Endothelial cell of umbilical vein (primary cell): ENCODE data around the gene OXNAD1. TPM values are rescaled to one million over a fixed set of nuclear protein-coding genes. Genes with fewer than 3 reads are reported as not detected.

Experiments
- BruUV-seq: library from RNA; stranded (reverse); fragments of 400-500 nt; replicated peaks from 2 replicates; lab custom pipeline; 2021; lab: Mats Ljungman, UMichigan
- CTCF ChIA-PET: fragments of 300-600, 350-600 bp; sonication (Branson Sonifier 250); formaldehyde crosslinking; loops from one replicate; lab custom pipeline; 2021; ENCODE audit warnings: antibody characterized with exemption, inconsistent platforms; lab: Charles Lee
- POLR2A ChIA-PET: fragments of 300-600, 350-600 bp; sonication (Branson Sonifier 250); formaldehyde crosslinking; loops from one replicate; lab custom pipeline; 2021; ENCODE audit warnings: antibody characterized with exemption, inconsistent platforms; lab: Charles Lee
- DNase-seq: peaks from one replicate; pipeline ENCODE4 v3.0.0-alpha.2; 2011; ENCODE audit warnings: low read depth, low spot score
- FAIRE-seq: peaks from 2 replicates; lab custom pipeline; 2011; peaks lifted over from hg19 to GRCh38; lab: Jason Lieb, UNC
- H2AFZ ChIP-seq: 2 replicates; pipeline ENCODE4 v1.6.0; 2012; ENCODE audit warnings: low read depth, low read length, control low read depth, inconsistent platforms
- H3K27ac ChIP-seq: 2 replicates; pipeline ENCODE4 v1.5.1; 2011; ENCODE audit warnings: low read depth, mild to moderate bottlenecking, control low read depth, low read length, moderate library complexity; ENCODE audit not compliant: insufficient read depth
- H3K27me3 ChIP-seq, 2 experiments: 2 replicates each; pipeline versions ENCODE4 v1.6.0 to v1.6.1; 2011; ENCODE audit warnings: low read length in 2 of 2, mixed read lengths in 1 of 2; ENCODE audit not compliant: control insufficient read depth in 2 of 2, insufficient read depth in 2 of 2
- H3K36me3 ChIP-seq, 2 experiments: 2 replicates in 1 of 2; 3 replicates in 1 of 2; pipeline ENCODE4 v1.5.1; 2011; ENCODE audit warnings: low read length in 2 of 2, mild to moderate bottlenecking in 1 of 2, moderate library complexity in 1 of 2; ENCODE audit not compliant: control insufficient read depth in 2 of 2, insufficient read depth in 2 of 2; ENCODE audit errors: extremely low read depth in 1 of 2
- H3K4me1 ChIP-seq: 3 replicates; pipeline ENCODE4 v1.5.1; 2011; ENCODE audit warnings: mild to moderate bottlenecking, low read length; ENCODE audit not compliant: control insufficient read depth, insufficient read depth; ENCODE audit errors: extremely low read depth
- H3K4me2 ChIP-seq: 2 replicates; pipeline ENCODE4 v1.6.1; 2011; ENCODE audit warnings: low read length, control low read depth, mixed read lengths; ENCODE audit not compliant: insufficient read depth
- H3K4me3 ChIP-seq, 3 experiments: fragments of 200-600 bp in 1 of 3; sonication (generic), shearing (Covaris generic) in 1 of 3; replicated peaks in 1 of 3; 2 replicates each; pipeline ENCODE4 v1.5.1; 2011 to 2016; ENCODE audit warnings: control low read depth in 3 of 3, low read length in 3 of 3, mild to moderate bottlenecking in 2 of 3, inconsistent platforms in 1 of 3, low read depth in 1 of 3, moderate library complexity in 1 of 3; ENCODE audit not compliant: insufficient read depth in 1 of 3
- H3K79me2 ChIP-seq: 2 replicates; pipeline ENCODE4 v1.6.0; 2012; ENCODE audit warnings: low read length, inconsistent platforms; ENCODE audit not compliant: control insufficient read depth, insufficient read depth
- H3K9ac ChIP-seq: replicated peaks from 2 replicates; pipeline ENCODE3; 2011; ENCODE audit warnings: low read length, control low read depth; ENCODE audit not compliant: insufficient read depth; ENCODE audit errors: extremely low read depth
- H3K9me1 ChIP-seq: replicated peaks from 3 replicates; pipeline ENCODE4 v1.6.0; 2011; ENCODE audit warnings: mild to moderate bottlenecking, low read length; ENCODE audit not compliant: control insufficient read depth, insufficient read depth; ENCODE audit errors: extremely low read depth
- H3K9me3 ChIP-seq: replicated peaks from 2 replicates; pipeline ENCODE4 v1.5.1; 2012; ENCODE audit warnings: low read length, inconsistent platforms; ENCODE audit not compliant: control insufficient read depth, insufficient read depth
- H4K20me1 ChIP-seq: replicated peaks from 2 replicates; pipeline ENCODE3; 2011; ENCODE audit warnings: mild to moderate bottlenecking, low read length; ENCODE audit not compliant: control insufficient read depth, insufficient read depth; ENCODE audit errors: extremely low read depth
- CTCF ChIP-seq, 2 donors: IDR thresholded peaks; 1 replicate in 1 of 2; 2 replicates in 1 of 2; pipeline ENCODE4 v1.5.1; 2011; ENCODE audit warnings: low read length in 2 of 2, mild to moderate bottlenecking in 2 of 2, moderate library complexity in 2 of 2, control low read depth in 1 of 2, inconsistent platforms in 1 of 2, low read depth in 1 of 2; ENCODE audit not compliant: insufficient read depth in 1 of 2; ENCODE audit errors: extremely low read depth in 1 of 2
- EZH2 ChIP-seq: IDR thresholded peaks from 2 replicates; pipeline ENCODE4 v1.6.1; 2012; ENCODE audit warnings: borderline replicate concordance, low read depth, mild to moderate bottlenecking, moderate library complexity, low read length, inconsistent platforms; ENCODE audit not compliant: severe bottlenecking
- FOS ChIP-seq: IDR thresholded peaks from 2 replicates; pipeline ENCODE4 v1.6.1; 2011; ENCODE audit warnings: mild to moderate bottlenecking, low read length, moderate library complexity, borderline replicate concordance; ENCODE audit not compliant: insufficient read depth
- GATA2 ChIP-seq: IDR thresholded peaks from 2 replicates; pipeline ENCODE4 v1.7.0; 2011; ENCODE audit warnings: low read depth, mild to moderate bottlenecking, moderate library complexity, mixed read lengths, low read length; ENCODE audit not compliant: insufficient read length, insufficient read depth
- JUN ChIP-seq: IDR thresholded peaks from 2 replicates; pipeline ENCODE4 v1.6.1; 2011; ENCODE audit warnings: borderline replicate concordance, low read depth; ENCODE audit not compliant: insufficient read length, insufficient read depth
- MAX ChIP-seq: IDR thresholded peaks from 2 replicates; pipeline ENCODE4 v1.6.1; 2011; ENCODE audit not compliant: insufficient read depth, insufficient read length
- MYC ChIP-seq: IDR thresholded peaks from one replicate; pipeline ENCODE4 v1.6.1; 2011; ENCODE audit warnings: mild to moderate bottlenecking, low read depth, low read length
- POLR2A ChIP-seq: IDR thresholded peaks from 2 replicates; pipeline ENCODE4 v1.6.1; 2012; ENCODE audit warnings: low read depth, mild to moderate bottlenecking, control low read depth, low read length
- POLR2AphosphoS5 ChIP-seq: IDR thresholded peaks from 2 replicates; pipeline ENCODE4 v1.6.1; 2012; ENCODE audit warnings: low read depth, mild to moderate bottlenecking, control low read depth, low read length, moderate library complexity; ENCODE audit not compliant: insufficient read depth
- dilution Hi-C: fragments of 300-500 bp; cut with MboI; formaldehyde crosslinking; loops from one replicate; pipeline ENCODE4 v1.15.0; 2019; ENCODE audit warnings: low sequenced_read_pairs; ENCODE audit not compliant: extremely low pct_ligation_motif_present
- intact Hi-C: fragments of 100-400 bp; cut with micrococcal nuclease; formaldehyde crosslinking; loops from one replicate; pipeline ENCODE4 v1.10.0; 2022
- polyA plus RNA-seq, 4 experiments: library from polyadenylated mRNA; depleted of rRNA in 3 of 4; stranded (reverse) in 3 of 4; unstranded in 1 of 4; fragments of >200 nt; gene quantifications; 2 replicates each; pipeline versions ENCODE4 v1.2.1 to v1.2.3, GENCODE V29; 2011 to 2012; ENCODE audit warnings: missing spikeins in 1 of 4
- total RNA-seq: library from RNA; stranded (reverse); gene quantifications from 2 replicates; pipeline ENCODE4 v1.2.3, GENCODE V29; 2021

Gene OXNAD1
- total and polyA plus RNA-seq, 2 donors (not counting 3 experiments of a cell fraction or from before 2014, with no cell fraction given), result 5.5 to 9.7 TPM

GRCh38 chr3:16300881-16301359 is 35.9 kb downstream of the OXNAD1 start:
- Histone ChIP-seq H3K9ac (no peak overlapping the region), H3K4me3 (no peak overlapping the region), H3K36me3 (peaks cover 0 to 5% of the 10 kb centered on the region in 2 experiments), H2AFZ (no peak overlapping the region), H3K27me3 (no peaks in the 10 kb centered on the region), H3K9me1 (no peaks in the 10 kb centered on the region), H3K4me1 (no peaks in the 10 kb centered on the region), H4K20me1 (no peaks in the 10 kb centered on the region), H3K9me3 (no peaks in the 10 kb centered on the region), H3K27ac (no peak overlapping the region), H3K79me2 (no peaks in the 10 kb centered on the region), H3K4me2 (no peak overlapping the region)
- POLR2A ChIA-PET, result no interaction called here
- intact Hi-C loops (no loop called here), dilution Hi-C loops (no loop called here)
- BruUV-seq, result no TSS peak
- TF ChIP-seq CTCF (IDR thresholded peaks at IDR 0.05; ENCODE audit: extremely low read depth in 1 of 2, insufficient read depth in 1 of 2, low read depth in 1 of 2, low read length in 2 of 2), result no peak
- no peak for TF ChIP-seq MYC
- TF ChIP-seq GATA2, result no peak
- no peak for TF ChIP-seq POLR2A
- TF ChIP-seq POLR2AphosphoS5, result no peak
- no peak for TF ChIP-seq MAX
- TF ChIP-seq JUN, result no peak
- TF ChIP-seq EZH2, result no peak
- TF ChIP-seq FOS, result no peak
- FAIRE-seq (no peak), DNase-seq (no peak)
- CTCF ChIA-PET, result interaction anchor here (1.0 to 2.0 kb wide), 3 partner anchors 11 to 249 kb away, joined by 3 to 12 read pairs (median 5); no protein-coding TSS in a partner anchor
